CD4-positive, alpha-beta T cell treated with Interleukin-4 for 1 hour (primary cell): ENCODE results near the gene MBNL2.
A peak's percentile ranks its signal among the peaks of the same experiment; 100 is the strongest.
"Not testable (repeated sequence)": the region's sequence is repeated elsewhere in the genome, so short reads cannot be mapped to it uniquely, and the experiment has no call there.

Source experiments
- DNase-seq, 2 donors: peaks; one replicate each; pipeline ENCODE4 v3.0.0-alpha.2; 2020 to 2022

MBNL2 gene

GRCh38 chr13:97329331-97329730 is 107.2 kb downstream of the MBNL2 start:
- DNase-seq, result no peak

- DNase-seq, result no peak
Observed at GRCh38 chr13:97330448-97330847, 108.3 kb downstream of the MBNL2 start.

GRCh38 chr13:97332742-97333141 is 110.6 kb downstream of the MBNL2 start:
- DNase-seq, result no peak

GRCh38 chr13:97333983-97334382 is 111.8 kb downstream of the MBNL2 start:
- no peak for DNase-seq

GRCh38 chr13:97334690-97335089 is 112.6 kb downstream of the MBNL2 start:
- no peak for DNase-seq

GRCh38 chr13:97335488-97336134 is 113.5 kb downstream of the MBNL2 start:
- DNase-seq, result no peak

- no peak for DNase-seq
Observed at GRCh38 chr13:97337985-97338499, 115.9 kb downstream of the MBNL2 start.

GRCh38 chr13:97338571-97338970 is 116.4 kb downstream of the MBNL2 start:
- DNase-seq, result no peak

GRCh38 chr13:97339019-97339987 is 117.2 kb downstream of the MBNL2 start:
- DNase-seq, result no peak

- no peak for DNase-seq
Observed at GRCh38 chr13:97339988-97340749, 118.0 kb downstream of the MBNL2 start.

GRCh38 chr13:97341135-97341534 is 119.0 kb downstream of the MBNL2 start:
- DNase-seq, result no peak

- no peak for DNase-seq
Observed at GRCh38 chr13:97342136-97342535, 120.0 kb downstream of the MBNL2 start.

GRCh38 chr13:97342936-97343335 is 120.8 kb downstream of the MBNL2 start:
- no peak for DNase-seq

- peak; percentile 37 to 53 for DNase-seq
Observed at GRCh38 chr13:97344265-97345175, 122.4 kb downstream of the MBNL2 start.

- no peak for DNase-seq
Observed at GRCh38 chr13:97346097-97346496, 124.0 kb downstream of the MBNL2 start.

- no peak for DNase-seq
Observed at GRCh38 chr13:97346561-97347254, 124.6 kb downstream of the MBNL2 start.

- DNase-seq, result no peak
Observed at GRCh38 chr13:97347255-97347932, 125.3 kb downstream of the MBNL2 start.

GRCh38 chr13:97348569-97349100 is 126.5 kb downstream of the MBNL2 start:
- DNase-seq, result no peak

GRCh38 chr13:97352012-97352411 is 129.9 kb downstream of the MBNL2 start:
- not testable (repeated sequence) for DNase-seq

GRCh38 chr13:97352815-97353214 is 130.7 kb downstream of the MBNL2 start:
- no peak for DNase-seq
